ENCODE measurements around the gene INHA.

INHA gene

DNA sequence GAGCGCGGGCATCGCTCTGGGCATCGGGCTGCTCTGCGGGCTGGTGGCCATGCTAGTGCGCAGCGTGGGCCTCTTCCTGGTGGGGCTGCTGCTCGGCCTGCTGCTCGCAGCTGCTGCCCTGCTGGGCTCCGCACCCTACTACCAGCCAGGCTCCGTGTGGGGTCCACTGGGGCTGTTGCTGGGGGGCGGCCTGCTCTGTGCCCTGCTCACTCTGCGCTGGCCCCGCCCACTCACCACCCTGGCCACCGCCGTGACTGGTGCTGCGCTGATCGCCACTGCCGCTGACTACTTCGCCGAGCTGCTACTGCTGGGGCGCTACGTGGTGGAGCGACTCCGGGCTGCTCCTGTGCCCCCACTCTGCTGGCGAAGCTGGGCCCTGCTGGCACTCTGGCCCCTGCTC is 24.5 kb upstream of the INHA start:
- Histone ChIP-seq H3K4me2 (ENCODE audit: low read depth, low read length) (no peak overlapping the region), H3F3A (ENCODE audit: insufficient read depth, low read length) (peaks cover 8% of the 10 kb centered on the region), H4K20me1 (ENCODE audit: insufficient read depth, low read length) (no peaks in the 10 kb centered on the region), H3K9me3 (replicated peaks; ENCODE audit: insufficient read depth, low read length) (no peaks in the 10 kb centered on the region), H3K27me3 (replicated peaks; ENCODE audit: insufficient read depth, low read length) (no peaks in the 10 kb centered on the region), H3K27ac (ENCODE audit: low read length) (no peak overlapping the region), H3K4me1 (ENCODE audit: low read length) (0 out of 2 replicates have a peak, but pooled peaks cover 4% of the 10 kb centered on the region), H3K79me2 (ENCODE audit: low read length) (no peaks in the 10 kb centered on the region), H2AFZ (ENCODE audit: low read length) (no peak overlapping the region), H3K36me3 (replicated peaks; ENCODE audit: insufficient read depth, low read length) (no peaks in the 10 kb centered on the region), H3K9me2 (replicated peaks; ENCODE audit: insufficient read depth, low read length) (no peaks in the 10 kb centered on the region), H3K9ac (ENCODE audit: low read length) (no peak overlapping the region), H3K4me3 (ENCODE audit: low read length) (no peak overlapping the region)
- TF ChIP-seq EZH2phosphoT487 (IDR thresholded peaks at IDR 0.05; ENCODE audit: low read length) (no peak), EZH2 (optimal IDR thresholded peaks at IDR 0.05; ENCODE audit: low read depth, low read length) (no peak)
- no peak for DNase-seq

DNA sequence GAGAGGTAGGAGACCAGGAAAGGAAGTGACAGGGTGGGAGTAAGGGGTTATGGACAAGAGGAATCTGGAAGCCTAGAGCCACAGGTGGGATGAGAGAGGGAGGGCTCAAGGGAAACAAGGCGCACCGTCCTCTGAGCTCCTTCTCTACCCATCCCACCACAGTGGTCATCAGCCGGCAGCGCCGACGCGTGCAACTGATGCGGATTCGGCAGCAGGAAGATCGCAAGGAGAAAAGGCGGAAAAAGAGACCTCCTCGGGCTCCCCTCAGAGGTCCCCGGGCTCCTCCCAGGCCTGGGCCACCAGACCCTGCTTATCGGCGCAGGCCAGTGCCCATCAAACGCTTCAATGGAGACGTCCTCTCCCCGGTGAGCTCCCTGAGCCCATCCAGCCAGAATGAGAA is 23.1 kb upstream of the INHA start:
- DNase-seq = no peak
- H2AFZ ChIP-seq (ENCODE audit: low read length) = no peak overlapping the region
- no peaks in the 10 kb centered on the region for H3K9me3 ChIP-seq (replicated peaks; ENCODE audit: insufficient read depth, low read length)

DNA sequence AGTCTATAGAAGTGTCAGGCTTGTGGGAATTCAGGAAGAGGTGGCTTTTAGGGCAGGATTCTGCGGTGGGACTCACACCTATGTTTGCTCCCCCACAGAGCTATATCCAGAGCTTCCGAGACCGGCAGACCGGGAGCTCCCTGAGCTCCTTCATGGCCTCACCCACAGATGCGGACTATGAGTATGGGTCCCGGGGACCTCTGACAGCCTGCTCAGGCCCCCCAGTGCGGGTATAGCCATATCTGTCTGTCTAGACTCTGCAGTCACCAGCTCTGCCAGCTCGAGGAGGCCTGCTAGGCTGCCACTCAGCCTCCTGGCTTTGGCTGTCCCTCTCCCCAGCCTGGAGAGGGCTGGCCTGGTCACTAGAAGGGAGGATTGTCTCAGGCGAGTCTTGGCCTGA is 22.5 kb upstream of the INHA start:
- H3K9me2 ChIP-seq (replicated peaks; ENCODE audit: insufficient read depth, low read length) = no peaks in the 10 kb centered on the region
- H3K4me2 ChIP-seq (ENCODE audit: low read depth, low read length) = no peak overlapping the region
- no peak overlapping the region for H2AFZ ChIP-seq (ENCODE audit: low read length)
- H3K9ac ChIP-seq (ENCODE audit: low read length) = no peak overlapping the region
- no peak overlapping the region for H3K27ac ChIP-seq (ENCODE audit: low read length)
- DNase-seq = no peak
- no peak overlapping the region for H3K4me3 ChIP-seq (ENCODE audit: low read length)
- H3K4me1 ChIP-seq (ENCODE audit: low read length) = no peaks in the 10 kb centered on the region
- no peaks in the 10 kb centered on the region for H3K9me3 ChIP-seq (replicated peaks; ENCODE audit: insufficient read depth, low read length)
- H3K27me3 ChIP-seq (replicated peaks; ENCODE audit: insufficient read depth, low read length) = peaks cover 13% of the 10 kb centered on the region; the same call in 1 of the 2 replicates
- no peaks in the 10 kb centered on the region for H3F3A ChIP-seq (ENCODE audit: insufficient read depth, low read length)
- H4K20me1 ChIP-seq (ENCODE audit: insufficient read depth, low read length) = no peaks in the 10 kb centered on the region
- H3K79me2 ChIP-seq (ENCODE audit: low read length) = no peaks in the 10 kb centered on the region
- TF ChIP-seq EZH2phosphoT487 (IDR thresholded peaks at IDR 0.05; ENCODE audit: low read length) = no peak
- no peak for TF ChIP-seq EZH2 (optimal IDR thresholded peaks at IDR 0.05; ENCODE audit: low read depth, low read length)
- TF ChIP-seq, protein P1, sequence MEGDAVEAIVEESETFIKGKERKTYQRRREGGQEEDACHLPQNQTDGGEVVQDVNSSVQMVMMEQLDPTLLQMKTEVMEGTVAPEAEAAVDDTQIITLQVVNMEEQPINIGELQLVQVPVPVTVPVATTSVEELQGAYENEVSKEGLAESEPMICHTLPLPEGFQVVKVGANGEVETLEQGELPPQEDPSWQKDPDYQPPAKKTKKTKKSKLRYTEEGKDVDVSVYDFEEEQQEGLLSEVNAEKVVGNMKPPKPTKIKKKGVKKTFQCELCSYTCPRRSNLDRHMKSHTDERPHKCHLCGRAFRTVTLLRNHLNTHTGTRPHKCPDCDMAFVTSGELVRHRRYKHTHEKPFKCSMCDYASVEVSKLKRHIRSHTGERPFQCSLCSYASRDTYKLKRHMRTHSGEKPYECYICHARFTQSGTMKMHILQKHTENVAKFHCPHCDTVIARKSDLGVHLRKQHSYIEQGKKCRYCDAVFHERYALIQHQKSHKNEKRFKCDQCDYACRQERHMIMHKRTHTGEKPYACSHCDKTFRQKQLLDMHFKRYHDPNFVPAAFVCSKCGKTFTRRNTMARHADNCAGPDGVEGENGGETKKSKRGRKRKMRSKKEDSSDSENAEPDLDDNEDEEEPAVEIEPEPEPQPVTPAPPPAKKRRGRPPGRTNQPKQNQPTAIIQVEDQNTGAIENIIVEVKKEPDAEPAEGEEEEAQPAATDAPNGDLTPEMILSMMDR (IDR thresholded peaks at IDR 0.05; ENCODE audit: low read length) = no peak
- no peaks in the 10 kb centered on the region for H3K36me3 ChIP-seq (replicated peaks; ENCODE audit: insufficient read depth, low read length)

More for the DNA sequence above, 23.1 kb upstream of the INHA start:
- Histone ChIP-seq H3F3A (ENCODE audit: insufficient read depth, low read length) (no peaks in the 10 kb centered on the region), H3K9ac (ENCODE audit: low read length) (no peak overlapping the region), H3K27ac (ENCODE audit: low read length) (no peak overlapping the region), H3K4me2 (ENCODE audit: low read depth, low read length) (no peak overlapping the region), H3K79me2 (ENCODE audit: low read length) (no peaks in the 10 kb centered on the region), H3K4me3 (ENCODE audit: low read length) (no peak overlapping the region), H3K4me1 (ENCODE audit: low read length) (0 out of 2 replicates have a peak, but pooled peaks cover 4% of the 10 kb centered on the region), H3K36me3 (replicated peaks; ENCODE audit: insufficient read depth, low read length) (no peaks in the 10 kb centered on the region), H4K20me1 (ENCODE audit: insufficient read depth, low read length) (no peaks in the 10 kb centered on the region), H3K27me3 (replicated peaks; ENCODE audit: insufficient read depth, low read length) (peaks cover 7% of the 10 kb centered on the region; the same call in 1 of the 2 replicates), H3K9me2 (replicated peaks; ENCODE audit: insufficient read depth, low read length) (no peaks in the 10 kb centered on the region)
- TF ChIP-seq EZH2phosphoT487 (IDR thresholded peaks at IDR 0.05; ENCODE audit: low read length) = no peak
- no peak for TF ChIP-seq EZH2 (optimal IDR thresholded peaks at IDR 0.05; ENCODE audit: low read depth, low read length)
- TF ChIP-seq, protein P1 (IDR thresholded peaks at IDR 0.05; ENCODE audit: low read length) = no peak
